ENCODE measurements around the gene ZPLD1.

ZPLD1 gene

DNA sequence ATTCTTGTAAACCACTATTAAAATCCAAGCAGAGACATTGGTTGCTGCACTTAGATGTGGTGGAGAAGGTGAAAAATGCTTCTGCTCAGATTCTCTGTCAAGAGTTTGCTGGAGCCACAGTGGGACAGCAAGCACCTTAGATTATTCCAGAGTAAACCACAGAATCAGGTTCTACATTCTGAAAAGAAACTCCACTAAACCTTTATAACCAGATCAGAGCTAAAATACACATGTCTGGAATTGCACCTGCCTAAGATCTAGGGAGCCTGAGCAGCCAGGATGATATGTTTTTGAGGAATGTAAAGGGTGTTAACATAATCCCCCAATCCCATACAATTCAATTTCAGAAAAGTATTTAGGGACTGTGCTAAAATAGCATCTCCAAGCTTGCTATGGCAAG, at the start of gene ZPLD1:
Gene ZPLD1 (plus strand): TSS at position 301 of the 400 bp plus-strand sequence. CDS start 3,473 bp downstream, outside the sequence.
- H3K4me3 ChIP-seq (ENCODE audit: low read depth, low read length), result no peak within 1 kb of the TSS

DNA sequence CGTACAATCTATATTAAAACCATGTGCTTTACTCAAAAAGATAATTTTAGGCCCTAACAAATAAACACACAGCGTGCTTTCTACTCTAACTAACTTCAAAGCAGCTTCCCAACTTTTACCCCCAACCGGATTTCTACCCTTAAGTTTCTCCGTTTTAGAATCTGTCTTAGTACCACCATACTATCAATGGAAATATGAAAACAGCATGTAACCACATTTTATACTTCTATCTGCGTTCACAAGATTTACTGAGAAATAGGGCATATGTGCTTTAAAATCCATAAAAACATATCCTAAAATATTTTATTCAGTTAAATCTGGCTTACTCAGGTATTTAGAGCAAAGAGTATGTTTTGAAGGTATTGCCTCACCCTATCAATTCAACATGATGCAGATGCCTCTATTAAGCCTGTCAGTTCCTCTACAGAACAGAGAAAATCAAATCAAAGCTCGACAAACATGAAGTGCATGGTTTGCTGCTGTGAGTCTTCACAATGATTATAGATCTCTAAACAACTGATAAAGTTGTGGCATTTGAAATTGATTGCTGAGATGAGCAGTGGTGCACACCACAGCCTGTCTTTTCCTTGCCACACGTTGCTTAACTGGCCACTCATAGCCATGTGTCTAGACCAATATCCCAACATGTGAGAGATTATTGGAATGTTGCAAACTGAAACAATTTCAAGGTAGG, 44.5 kb upstream of the ZPLD1 start:
- no peak overlapping the region for H3K4me3 ChIP-seq (ENCODE audit: low read depth, low read length)

DNA sequence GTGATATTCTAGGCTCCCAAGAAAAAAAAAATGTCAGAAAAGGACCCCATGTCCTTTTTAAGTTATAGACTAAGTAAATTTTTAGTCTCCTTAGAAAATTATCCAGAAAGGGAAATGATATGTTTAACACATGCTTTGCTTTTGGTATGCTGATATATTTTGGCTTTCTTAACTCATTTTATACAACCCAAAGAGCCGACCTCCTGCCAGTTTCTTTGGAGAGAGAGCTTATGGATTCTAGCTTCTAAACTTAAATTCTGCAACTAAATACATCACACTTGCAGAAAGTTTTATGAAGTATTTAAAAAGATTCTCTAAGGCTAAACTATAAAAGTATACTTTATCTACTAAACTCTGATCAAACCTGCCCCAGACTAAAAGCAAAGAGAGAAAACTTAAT, 43.9 kb upstream of the ZPLD1 start:
- no peak overlapping the region for H3K4me3 ChIP-seq (ENCODE audit: low read depth, low read length)

GRCh38 chr3:102391491-102391890, 43.3 kb upstream of the ZPLD1 start:
- H3K4me3 ChIP-seq (ENCODE audit: low read depth, low read length), result no peak overlapping the region

GRCh38 chr3:102394517-102394916, 40.3 kb upstream of the ZPLD1 start:
- H3K4me3 ChIP-seq (ENCODE audit: low read depth, low read length), result no peak overlapping the region

GRCh38 chr3:102398176-102398575, 36.6 kb upstream of the ZPLD1 start:
- no peak overlapping the region for H3K4me3 ChIP-seq (ENCODE audit: low read depth, low read length)

DNA sequence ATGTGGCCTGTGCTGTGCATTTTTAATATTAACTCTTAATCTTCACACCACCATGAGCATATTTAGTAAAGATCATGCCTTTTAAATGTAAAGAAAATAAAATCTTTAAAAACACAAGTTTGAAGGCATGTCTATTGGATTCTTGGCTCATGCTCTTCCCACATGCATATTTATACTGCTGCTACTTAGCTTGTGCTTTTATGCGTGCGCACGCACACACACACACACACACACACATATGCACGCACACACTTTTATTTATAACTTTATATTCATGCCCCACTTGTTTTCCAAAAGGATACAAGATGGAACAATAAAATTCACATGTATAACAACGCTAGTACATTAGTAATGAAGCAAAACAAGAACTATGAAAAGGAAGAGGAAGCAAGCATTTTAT, 36.1 kb upstream of the ZPLD1 start:
- H3K4me3 ChIP-seq (ENCODE audit: low read depth, low read length), result no peak overlapping the region

GRCh38 chr3:102400142-102400541, 34.7 kb upstream of the ZPLD1 start:
- no peak overlapping the region for H3K4me3 ChIP-seq (ENCODE audit: low read depth, low read length)

DNA sequence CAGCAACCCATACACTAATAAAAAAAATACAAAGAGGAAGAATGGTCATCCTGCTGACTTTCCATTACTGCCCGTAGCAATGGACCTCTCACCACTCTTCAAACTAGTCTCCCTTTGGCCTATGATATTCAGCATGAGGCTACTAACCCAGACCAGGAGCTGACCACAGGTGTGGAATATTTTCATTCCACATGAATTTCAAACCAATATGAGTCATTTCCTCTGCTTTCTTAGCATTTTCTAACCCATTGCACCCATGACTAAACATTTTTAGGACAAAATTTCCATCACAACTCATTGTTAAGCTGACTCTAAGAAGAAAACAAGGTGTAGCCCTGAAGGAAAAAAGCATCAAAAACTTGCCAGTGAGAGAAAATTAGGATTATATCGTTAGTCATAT, 34.0 kb upstream of the ZPLD1 start:
- no peak overlapping the region for H3K4me3 ChIP-seq (ENCODE audit: low read depth, low read length)

DNA sequence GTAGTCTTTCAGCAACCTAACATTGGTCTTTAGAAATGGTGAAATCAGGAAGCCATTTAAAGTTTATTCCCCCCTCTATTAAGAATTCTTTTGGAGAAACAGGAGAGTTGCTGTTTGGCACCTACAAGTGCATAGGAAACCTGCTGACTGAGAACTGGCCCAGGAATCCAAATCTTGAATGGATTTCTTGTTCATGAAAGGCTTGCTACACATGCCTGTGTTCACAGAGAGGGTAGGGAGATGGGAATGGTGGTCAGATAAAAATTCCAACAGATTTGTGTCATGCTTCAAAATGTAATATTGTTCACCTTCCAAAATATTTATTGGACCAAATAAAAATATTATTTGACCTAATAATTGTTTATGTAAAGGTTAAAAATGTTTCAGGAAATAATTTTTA, 24.2 kb upstream of the ZPLD1 start:
- H3K4me3 ChIP-seq (ENCODE audit: low read depth, low read length), result no peak overlapping the region

DNA sequence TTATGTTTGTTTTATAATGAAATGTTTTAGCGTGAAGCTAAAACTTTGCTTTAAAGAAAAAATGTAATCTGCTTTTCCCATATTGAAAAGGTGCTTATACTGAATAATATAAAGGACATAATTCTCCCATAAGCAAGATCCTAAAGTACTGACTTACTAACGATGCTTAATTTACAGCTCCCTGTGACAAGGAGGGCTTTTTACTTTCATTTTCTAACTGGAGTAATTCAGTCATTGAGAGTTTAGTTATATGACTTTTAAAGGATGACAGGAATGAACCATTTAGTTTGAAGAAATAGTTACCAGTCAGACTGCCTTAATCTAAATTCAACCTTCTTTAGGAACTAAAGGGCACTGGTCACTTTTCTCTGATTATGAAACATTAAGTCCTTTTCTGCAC, 19.3 kb upstream of the ZPLD1 start:
- no peak overlapping the region for H3K4me3 ChIP-seq (ENCODE audit: low read depth, low read length)

- no peak overlapping the region for H3K4me3 ChIP-seq (ENCODE audit: low read depth, low read length)
Measured at GRCh38 chr3:102419786-102420185, 15.0 kb upstream of the ZPLD1 start.

DNA sequence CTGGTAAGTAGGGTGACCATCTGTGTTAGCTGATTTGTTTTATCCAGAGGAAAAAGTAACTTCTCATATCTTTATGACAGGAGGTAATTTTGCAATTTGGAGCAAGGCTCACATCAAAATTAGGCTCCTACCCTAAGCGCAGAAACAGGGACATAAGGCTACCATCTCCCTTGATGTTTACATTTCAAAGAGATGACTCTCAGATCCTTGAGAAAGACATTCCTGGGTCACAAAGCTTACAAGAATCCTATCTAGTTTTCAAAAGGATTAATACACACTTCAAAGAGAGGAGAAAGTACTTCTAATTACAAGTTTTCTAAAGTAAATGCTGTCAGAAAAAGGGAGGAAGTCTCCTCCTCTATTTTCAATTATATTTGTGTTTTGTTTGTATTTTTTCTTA, 7.0 kb downstream of the ZPLD1 start:
- H3K4me3 ChIP-seq (ENCODE audit: low read depth, low read length), result no peak overlapping the region

DNA sequence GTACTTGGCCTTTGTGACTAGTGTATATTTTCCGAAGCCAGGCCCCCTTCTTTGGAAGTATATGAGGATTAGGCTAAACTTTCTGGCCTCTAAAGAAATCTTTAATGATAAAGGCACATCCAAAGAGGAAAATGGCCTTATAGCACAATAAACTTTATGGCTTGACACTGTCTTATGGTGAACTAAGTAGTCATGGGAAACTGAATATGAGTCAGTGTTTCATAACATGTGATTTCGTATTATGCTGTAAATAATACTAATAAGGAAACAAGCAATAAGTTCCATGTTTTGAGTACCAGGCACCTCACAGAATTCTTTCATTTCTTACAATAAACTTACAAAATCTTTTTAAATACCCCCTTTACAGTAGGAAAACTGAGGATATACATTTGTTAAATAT, 8.2 kb downstream of the ZPLD1 start:
- no peak overlapping the region for H3K4me3 ChIP-seq (ENCODE audit: low read depth, low read length)

DNA sequence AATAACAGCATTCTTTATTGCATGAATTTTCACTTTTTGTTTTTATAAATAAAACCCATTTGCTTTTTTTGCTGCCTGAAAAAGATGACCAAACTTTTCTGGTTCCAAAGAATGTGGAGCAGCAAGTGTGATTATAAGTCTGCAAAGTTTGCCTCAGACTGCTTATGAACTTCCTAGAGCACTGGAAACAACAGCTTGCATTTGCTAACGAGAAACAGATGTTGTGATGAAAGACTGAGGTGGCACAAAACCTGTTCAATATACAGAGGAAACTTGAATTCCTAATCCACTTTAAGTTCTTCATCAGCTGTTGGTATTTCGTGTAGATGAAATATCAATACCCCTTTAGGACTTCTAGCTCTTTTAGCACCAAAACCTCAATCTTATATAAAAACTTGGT, 9.3 kb downstream of the ZPLD1 start:
- no peak overlapping the region for H3K4me3 ChIP-seq (ENCODE audit: low read depth, low read length)

DNA sequence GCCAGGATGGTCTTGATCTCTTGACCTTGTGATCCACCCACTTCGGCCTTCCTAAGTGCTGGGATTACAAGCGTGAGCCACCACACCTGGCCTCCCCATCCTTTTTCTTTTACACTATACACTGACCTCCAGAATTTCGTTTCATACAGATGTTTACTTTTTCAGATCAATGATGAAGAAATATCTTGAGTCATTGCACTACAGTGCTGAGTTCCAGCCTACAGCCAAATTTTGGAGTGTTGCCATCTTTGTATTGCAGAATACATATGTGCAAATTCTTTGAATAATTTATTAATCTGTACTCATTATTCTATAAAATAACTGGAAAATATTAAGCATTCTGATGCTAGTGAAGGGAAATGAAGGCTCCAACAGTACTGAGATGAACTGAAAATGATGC, 12.5 kb downstream of the ZPLD1 start:
- H3K4me3 ChIP-seq (ENCODE audit: low read depth, low read length), result no peak overlapping the region

DNA sequence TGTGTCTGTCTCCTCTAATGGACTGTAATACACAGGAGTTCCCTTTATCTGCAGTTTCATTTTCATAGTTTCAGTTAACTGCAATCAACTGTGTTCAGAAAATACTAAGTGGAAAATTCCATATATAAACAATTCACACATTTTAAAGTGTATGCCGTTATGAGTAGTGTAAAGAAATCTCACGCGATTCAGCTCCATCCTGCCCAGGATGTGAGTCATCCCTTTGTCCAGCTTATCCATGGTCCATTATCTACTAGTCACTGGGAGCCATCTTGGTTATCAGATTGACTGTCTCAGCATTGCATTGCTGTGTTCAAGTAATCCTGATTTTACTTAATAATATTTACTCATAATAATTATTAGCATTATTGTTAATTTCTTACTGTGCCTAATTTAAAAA, 14.5 kb downstream of the ZPLD1 start:
- H3K4me3 ChIP-seq (ENCODE audit: low read depth, low read length), result no peak overlapping the region

DNA sequence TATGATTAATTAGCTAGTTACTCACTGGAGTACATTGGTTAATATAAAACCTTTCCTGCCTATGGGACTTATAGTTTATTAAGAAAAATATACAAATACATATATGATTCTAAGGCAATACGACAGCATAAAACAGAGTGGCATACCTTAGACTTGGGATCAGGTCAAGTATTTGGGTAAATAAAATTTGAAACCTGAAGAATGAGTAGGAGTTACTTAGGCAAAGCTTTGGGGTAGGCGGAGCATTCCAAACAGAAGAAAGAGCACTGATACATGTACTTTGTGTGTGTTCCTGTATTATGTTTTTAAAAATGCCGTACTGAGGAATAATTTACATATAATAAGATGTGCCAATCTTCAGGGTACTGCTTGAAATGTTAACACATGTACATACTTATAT, 15.1 kb downstream of the ZPLD1 start:
- H3K4me3 ChIP-seq (ENCODE audit: low read depth, low read length), result no peak overlapping the region

DNA sequence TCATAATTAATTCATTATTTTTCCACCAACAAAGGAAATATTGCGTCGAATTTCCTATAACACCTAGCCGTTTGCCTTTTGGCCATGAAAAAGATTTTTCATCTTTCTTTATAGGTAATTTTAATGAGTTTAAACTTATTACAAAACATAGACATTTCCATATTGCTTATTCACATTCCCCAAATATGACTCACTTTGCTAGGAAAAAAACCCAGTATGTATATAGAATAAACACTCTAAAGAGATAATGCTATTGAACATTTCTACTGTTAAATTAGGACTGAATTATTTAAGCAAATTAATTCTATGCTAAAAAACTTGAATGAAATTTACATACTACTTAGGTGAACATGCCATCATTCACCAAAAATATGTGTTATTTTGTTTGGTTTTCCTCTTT, 16.2 kb downstream of the ZPLD1 start:
- H3K4me3 ChIP-seq (ENCODE audit: low read depth, low read length), result no peak overlapping the region

DNA sequence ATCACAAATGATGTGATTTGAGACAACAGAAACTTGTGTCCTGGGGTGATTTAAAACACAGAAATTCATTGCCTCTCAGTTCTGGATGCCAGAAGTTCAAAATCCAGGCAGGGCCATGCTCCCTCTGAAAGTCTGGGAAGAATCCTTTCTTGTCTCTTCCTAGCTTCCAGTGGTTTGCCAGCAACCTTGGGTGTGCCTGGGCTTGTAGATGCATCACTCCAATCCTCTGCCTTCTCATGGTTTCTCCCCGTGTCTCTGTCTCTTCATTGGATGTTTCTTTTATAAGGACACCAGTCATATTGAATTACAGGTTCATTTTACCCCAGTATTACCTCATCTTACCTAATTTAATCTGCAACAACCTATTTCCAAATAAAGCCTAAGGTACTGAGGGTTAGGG, 16.7 kb downstream of the ZPLD1 start:
- H3K4me3 ChIP-seq (ENCODE audit: low read depth, low read length), result no peak overlapping the region

- H3K4me3 ChIP-seq (ENCODE audit: low read depth, low read length), result no peak overlapping the region
Measured at GRCh38 chr3:102454181-102454580, 19.4 kb downstream of the ZPLD1 start.

DNA sequence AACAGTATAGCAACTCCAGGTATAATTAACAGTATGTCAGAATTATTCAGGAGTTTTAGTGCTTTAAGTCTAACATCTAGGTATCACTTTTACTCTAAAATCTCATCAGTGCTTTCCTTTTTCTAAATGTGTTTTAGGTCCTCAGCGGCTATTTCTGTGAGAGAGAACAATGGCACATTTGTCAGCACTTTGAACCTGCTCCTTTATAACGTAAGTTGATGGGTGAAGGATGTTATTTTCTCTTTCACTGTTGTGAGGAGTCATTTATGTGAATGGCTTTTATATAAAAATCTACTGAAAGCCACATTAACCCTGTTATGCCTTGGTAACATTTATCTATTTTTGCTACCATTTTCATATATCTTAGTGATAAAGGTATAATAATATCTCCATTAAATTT, 22.8 kb downstream of the ZPLD1 start:
- H3K4me3 ChIP-seq (ENCODE audit: low read depth, low read length), result no peak overlapping the region

GRCh38 chr3:102460579-102460978, 25.8 kb downstream of the ZPLD1 start:
- no peak overlapping the region for H3K4me3 ChIP-seq (ENCODE audit: low read depth, low read length)

Measured in iPS-11a (cell line).